HepG2 (cell line): ENCODE data around the gene DYNC1LI2. TPM values are rescaled to one million over a fixed set of nuclear protein-coding genes. Genes with fewer than 3 reads are reported as not detected.

ENCODE experiments used
- ATAC-seq: fragments of 200-7000 bp; cut with Tn5 transposase; 3 replicates; pipeline ENCODE4 v1.9.1; 2020; ENCODE audit warnings: mild to moderate bottlenecking, moderate library complexity
- BruUV-seq: library from RNA; stranded (reverse); fragments of 400-500 nt; replicated peaks from 2 replicates; lab custom pipeline; 2021; lab: Mats Ljungman, UMichigan
- CTCF ChIA-PET: fragments of 300-600 bp; formaldehyde crosslinking; extraction: SDS; loops from one replicate; lab custom pipeline; 2021; ENCODE audit warnings: low total read pairs, inconsistent platforms, low intra/inter-chr PET ratio; lab: Yijun Ruan, JAX
- POLR2A ChIA-PET: fragments of 350-600 bp; sonication (Branson Sonifier 250); formaldehyde crosslinking; loops from one replicate; lab custom pipeline; 2020; ENCODE audit warnings: antibody characterized with exemption, inconsistent platforms; lab: Yijun Ruan, JAX
- DNase-seq: peaks from one replicate; pipeline ENCODE4 v3.0.0-alpha.2; 2015; ENCODE audit warnings: low spot score
- FAIRE-seq: peaks from 3 replicates; lab custom pipeline; 2011; peaks lifted over from hg19 to GRCh38; lab: Jason Lieb, UNC
- H2AFZ ChIP-seq: one replicate; pipeline ENCODE4 v1.6.1; 2011; ENCODE audit warnings: low read length, inconsistent platforms
- H3K27ac ChIP-seq: fragments of 300-600 bp; 3 replicates; pipeline ENCODE4 v1.8.0; 2011; ENCODE audit warnings: mixed run types, mild to moderate bottlenecking, mixed read lengths, low read length, inconsistent platforms; ENCODE audit not compliant: insufficient read depth; ENCODE audit errors: extremely low read length
- H3K27me3 ChIP-seq, 2 experiments: fragments of 200-600 bp in 1 of 2; 2 replicates in 1 of 2; 3 replicates in 1 of 2; pipeline versions ENCODE4 v1.6.0 to v1.8.0; 2011; ENCODE audit warnings: low read length in 2 of 2, mild to moderate bottlenecking in 2 of 2, moderate library complexity in 2 of 2, inconsistent platforms in 1 of 2; ENCODE audit not compliant: insufficient read depth in 2 of 2, control insufficient read depth in 1 of 2
- H3K36me3 ChIP-seq, 2 experiments: fragments of 200-600 bp in 1 of 2; replicated peaks in 1 of 2; 2 replicates in 1 of 2; 3 replicates in 1 of 2; pipeline versions ENCODE4 v1.5.1 to v1.8.0; 2011; ENCODE audit warnings: low read length in 2 of 2, inconsistent platforms in 1 of 2; ENCODE audit not compliant: insufficient read depth in 2 of 2, control insufficient read depth in 1 of 2
- H3K4me1 ChIP-seq: 2 replicates; pipeline ENCODE4 v1.5.1; 2012; ENCODE audit warnings: low read length, inconsistent platforms; ENCODE audit not compliant: insufficient read depth
- H3K4me2 ChIP-seq: 2 replicates; pipeline ENCODE4 v1.6.0; 2011; ENCODE audit warnings: low read depth, low read length, inconsistent platforms
- H3K4me3 ChIP-seq, 3 experiments: fragments of 200-600 bp in 1 of 3; sonication (generic), shearing (Covaris generic) in 1 of 3; replicated peaks in 1 of 3; 2 replicates each; pipeline ENCODE4 v1.5.1; 2011 to 2016; ENCODE audit warnings: low read length in 3 of 3, inconsistent platforms in 2 of 3, low read depth in 2 of 3, mild to moderate bottlenecking in 2 of 3, control low read depth in 1 of 3, mixed read lengths in 1 of 3; ENCODE audit not compliant: insufficient read depth in 1 of 3
- H3K79me2 ChIP-seq: one replicate; pipeline ENCODE4 v1.6.1; 2011; ENCODE audit warnings: low read length, inconsistent platforms; ENCODE audit not compliant: insufficient read depth
- H3K9ac ChIP-seq: 2 replicates; pipeline ENCODE4 v1.6.0; 2011; ENCODE audit warnings: mild to moderate bottlenecking, low read depth, low read length, inconsistent platforms; ENCODE audit not compliant: insufficient read depth
- H3K9me3 ChIP-seq: 2 replicates; pipeline ENCODE4 v1.5.1; 2012; ENCODE audit warnings: mild to moderate bottlenecking, low read length
- H4K20me1 ChIP-seq: 2 replicates; pipeline ENCODE4 v1.6.0; 2011; ENCODE audit warnings: inconsistent platforms, mild to moderate bottlenecking, low read length, moderate library complexity; ENCODE audit not compliant: insufficient read depth
- ATF7 ChIP-seq, 2 experiments: fragments of 450-650 bp in 1 of 2; sonication (generic) in 1 of 2; formaldehyde crosslinking in 1 of 2; IDR thresholded peaks; 2 replicates each; pipeline versions ENCODE4 v1.4.0 to v1.6.1; 2016 to 2020; ENCODE audit warnings: antibody characterized with exemption in 1 of 2, mild to moderate bottlenecking in 1 of 2, missing genetic modification reagents in 1 of 2
- CEBPB ChIP-seq: IDR thresholded peaks from 2 replicates; pipeline ENCODE4 v1.6.1; 2011; ENCODE audit warnings: low read depth, low read length, improper control_type of control experiment, borderline replicate concordance
- CEBPG ChIP-seq: IDR thresholded peaks from 2 replicates; pipeline ENCODE4 v1.6.1; 2016
- GATAD2A ChIP-seq: IDR thresholded peaks from 2 replicates; pipeline ENCODE4 v1.6.1; 2016
- NONO ChIP-seq, 2 experiments: fragments of 450-650 bp in 1 of 2; sonication (generic) in 1 of 2; formaldehyde crosslinking in 1 of 2; IDR thresholded peaks in 1 of 2; conservative IDR thresholded peaks in 1 of 2; 2 replicates each; pipeline versions ENCODE4 v1.6.1 to v1.8.0; 2017 to 2022; ENCODE audit warnings: mild to moderate bottlenecking in 1 of 2, missing genetic modification reagents in 1 of 2, moderate library complexity in 1 of 2
- SIN3B ChIP-seq: fragments of 150-350 bp; IDR thresholded peaks from 2 replicates; pipeline ENCODE4 v1.6.1; 2014; ENCODE audit warnings: low read length
- ZNF335 ChIP-seq: sonication (generic); formaldehyde crosslinking; IDR thresholded peaks from 2 replicates; pipeline ENCODE4 v1.4.0; 2020; ENCODE audit warnings: missing genetic modification reagents
- WGBS: methylation state at CpG from one replicate; pipeline ENCODE4 v1.1.6; 2017; ENCODE audit warnings: low lambda C conversion rate; 5-methylcytosine and 5-hydroxymethylcytosine counted together
- in situ Hi-C: cut with HindIII; loops from 2 replicates; pipeline ENCODE4 v1.10.0; 2017; ENCODE audit warnings: low pct_unique_long_range_greater_than_20kb; ENCODE audit not compliant: extremely low pct_ligation_motif_present
- intact Hi-C: fragments of 100-400 bp; cut with micrococcal nuclease; formaldehyde crosslinking; loops from one replicate; pipeline ENCODE4 v1.10.0; 2022; ENCODE audit not compliant: unreplicated experiment
- polyA plus RNA-seq, 8 experiments: library from polyadenylated mRNA; depleted of rRNA in 3 of 8; stranded (reverse) in 7 of 8; unstranded in 1 of 8; fragments of >200 nt; fragmentation: Illumina TruSeq in 4 of 8; extraction: Trizol in 4 of 8; gene quantifications; 2 replicates each; pipeline versions ENCODE4 v1.2.1 to v1.2.3, GENCODE V29; 2011 to 2016; ENCODE audit warnings: low read depth in 4 of 8, missing spikeins in 1 of 8, mixed read lengths in 1 of 8; ENCODE audit not compliant: insufficient read depth in 1 of 8
- total RNA-seq, 5 experiments: library from RNA; depleted of rRNA; stranded (reverse); fragments of >200 nt; fragmentation: Illumina TruSeq; extraction: Trizol; gene quantifications; 2 replicates each; pipeline ENCODE4 v1.2.3, GENCODE V29; 2016; ENCODE audit warnings: low read depth in 1 of 5
- TF ChIP-seq, protein P1 (sequence below): sonication (generic); formaldehyde crosslinking; IDR thresholded peaks from 2 replicates; pipeline ENCODE4 v1.5.0; 2020; ENCODE audit warnings: mild to moderate bottlenecking, missing genetic modification reagents
- TF ChIP-seq, protein P2 (sequence below), 2 experiments: fragments of 450-650 bp in 1 of 2; sonication (generic) in 1 of 2; formaldehyde crosslinking; IDR thresholded peaks; 2 replicates each; pipeline versions ENCODE4 v1.5.0 to v1.8.0; 2020 to 2022; ENCODE audit warnings: mild to moderate bottlenecking in 1 of 2, missing genetic modification reagents in 1 of 2

The DYNC1LI2 gene
- total and polyA plus RNA-seq, 2 of the 13 experiments (the other 11 are each of a cell fraction or from before 2014, with no cell fraction given): 65.5 to 135 TPM

DNA sequence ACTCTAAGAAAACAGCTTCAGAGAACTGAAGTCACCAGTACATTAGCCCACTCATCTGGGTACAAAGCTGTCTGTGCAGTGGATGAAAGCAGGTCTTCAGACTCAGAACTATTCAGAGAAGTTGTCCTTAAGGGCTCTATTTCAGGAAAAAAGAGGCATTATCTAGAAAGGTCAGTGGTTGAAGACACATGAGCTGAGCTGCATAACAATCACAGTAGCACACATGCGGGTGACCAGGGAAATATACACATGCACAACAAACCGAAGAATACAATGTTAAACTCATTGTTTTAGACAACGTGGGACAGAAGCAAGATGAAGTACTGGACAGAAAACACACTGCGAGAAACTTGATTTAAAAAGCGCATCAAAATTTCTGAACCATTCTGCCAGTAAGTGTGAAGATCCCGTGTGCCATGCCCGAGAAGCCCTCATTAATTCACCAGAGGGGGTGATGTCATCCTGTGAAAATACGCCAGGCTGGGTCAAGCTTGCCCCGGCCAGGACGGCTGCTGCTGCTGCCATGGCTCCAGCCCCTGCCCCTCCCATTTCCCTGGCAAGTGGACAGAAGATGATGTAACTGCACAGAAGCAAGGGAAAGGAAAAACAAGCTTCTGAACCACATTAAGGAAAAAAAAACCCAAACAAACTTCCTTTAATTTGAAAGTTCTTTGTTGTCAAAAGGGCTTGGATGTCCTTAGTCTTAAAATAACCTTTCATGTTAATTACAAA lies 10.1 kb downstream of the DYNC1LI2 start:
- ATAC-seq (no peak; the same call in 2 of the 3 replicates), FAIRE-seq (no peak), DNase-seq (peak; percentile 20)
- Histone ChIP-seq H3K9me3 (no peaks in the 10 kb centered on the region), H3K4me3 (no peak overlapping the region), H3K27ac (no peak overlapping the region), H3K79me2 (peaks cover 34% of the 10 kb centered on the region), H2AFZ (no peak overlapping the region), H3K4me2 (no peak overlapping the region), H3K9ac (no peak overlapping the region; the same call in 1 of the 2 replicates), H3K27me3 (no peaks in the 10 kb centered on the region), H3K36me3 (peaks cover 42 to 85% of the 10 kb centered on the region in 2 experiments), H4K20me1 (peaks cover 22% of the 10 kb centered on the region; the same call in 1 of the 2 replicates), H3K4me1 (peaks cover 30% of the 10 kb centered on the region)
- ChIA-PET POLR2A (interaction anchor here (0.6 to 1.6 kb wide), 6 partner anchors 9 to 127 kb away, joined by 3 to 7 read pairs (median 4); partner anchors contain the start of genes DYNC1LI2 and NAE1), CTCF (interaction anchor here (1.1 kb wide), 1 partner anchor 90 kb away, joined by 3 read pairs; no protein-coding TSS in a partner anchor)
- TF ChIP-seq NONO (IDR thresholded peaks at IDR 0.05) (no peak), NONO (CRISPR knock-in tag; conservative IDR thresholded peaks at IDR 0.05) (no peak), CEBPG (peak; percentile 60; the same call in 1 of the 2 replicates), CEBPB (0 out of 2 replicates have a peak, but pooled peaks have one; percentile 44), SIN3B (no peak), ATF7 (IDR thresholded peaks at IDR 0.05) (peak; percentile 60; the same call in 1 of the 2 replicates), ATF7 (CRISPR knock-in tag; IDR thresholded peaks at IDR 0.05) (no peak), GATAD2A (peak; percentile 37; the same call in 1 of the 2 replicates), ZNF335 (peak; percentile 77; the same call in 1 of the 2 replicates)
- TF ChIP-seq, protein P1, sequence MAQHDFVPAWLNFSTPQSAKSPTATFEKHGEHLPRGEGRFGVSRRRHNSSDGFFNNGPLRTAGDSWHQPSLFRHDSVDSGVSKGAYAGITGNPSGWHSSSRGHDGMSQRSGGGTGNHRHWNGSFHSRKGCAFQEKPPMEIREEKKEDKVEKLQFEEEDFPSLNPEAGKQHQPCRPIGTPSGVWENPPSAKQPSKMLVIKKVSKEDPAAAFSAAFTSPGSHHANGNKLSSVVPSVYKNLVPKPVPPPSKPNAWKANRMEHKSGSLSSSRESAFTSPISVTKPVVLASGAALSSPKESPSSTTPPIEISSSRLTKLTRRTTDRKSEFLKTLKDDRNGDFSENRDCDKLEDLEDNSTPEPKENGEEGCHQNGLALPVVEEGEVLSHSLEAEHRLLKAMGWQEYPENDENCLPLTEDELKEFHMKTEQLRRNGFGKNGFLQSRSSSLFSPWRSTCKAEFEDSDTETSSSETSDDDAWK (CRISPR knock-in tag): no peak
- TF ChIP-seq, protein P2, sequence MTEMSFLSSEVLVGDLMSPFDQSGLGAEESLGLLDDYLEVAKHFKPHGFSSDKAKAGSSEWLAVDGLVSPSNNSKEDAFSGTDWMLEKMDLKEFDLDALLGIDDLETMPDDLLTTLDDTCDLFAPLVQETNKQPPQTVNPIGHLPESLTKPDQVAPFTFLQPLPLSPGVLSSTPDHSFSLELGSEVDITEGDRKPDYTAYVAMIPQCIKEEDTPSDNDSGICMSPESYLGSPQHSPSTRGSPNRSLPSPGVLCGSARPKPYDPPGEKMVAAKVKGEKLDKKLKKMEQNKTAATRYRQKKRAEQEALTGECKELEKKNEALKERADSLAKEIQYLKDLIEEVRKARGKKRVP (CRISPR knock-in tag; IDR thresholded peaks at IDR 0.05): peak in 1 of 2 experiments; percentile 91; a peak in 2 of 4 replicates
- WGBS: 89% methylated on average over 10 of the region's 10 CpGs
- intact Hi-C loops (loop anchor here (2.0 kb wide), 1 partner anchor 79 kb away; no protein-coding TSS in a partner anchor), in situ Hi-C loops (no loop called here)
- no TSS peak for BruUV-seq
